HFF-Myc (cell line): ENCODE measurements around the gene LRRTM1.

Experiments
- DNase-seq: peaks from one replicate; pipeline ENCODE4 v3.0.0-alpha.2; 2011; ENCODE audit warnings: low read depth; ENCODE audit errors: extremely low read depth
- H3K4me3 ChIP-seq: replicated peaks from 2 replicates; pipeline ENCODE4 v1.5.1; 2011; ENCODE audit warnings: low read depth, mild to moderate bottlenecking, control low read depth, low read length
- CTCF ChIP-seq: IDR thresholded peaks from 2 replicates; pipeline ENCODE4 v1.5.1; 2012; ENCODE audit warnings: mild to moderate bottlenecking, low read depth, low read length, control low read depth; ENCODE audit errors: missing control alignments

LRRTM1 gene

DNA sequence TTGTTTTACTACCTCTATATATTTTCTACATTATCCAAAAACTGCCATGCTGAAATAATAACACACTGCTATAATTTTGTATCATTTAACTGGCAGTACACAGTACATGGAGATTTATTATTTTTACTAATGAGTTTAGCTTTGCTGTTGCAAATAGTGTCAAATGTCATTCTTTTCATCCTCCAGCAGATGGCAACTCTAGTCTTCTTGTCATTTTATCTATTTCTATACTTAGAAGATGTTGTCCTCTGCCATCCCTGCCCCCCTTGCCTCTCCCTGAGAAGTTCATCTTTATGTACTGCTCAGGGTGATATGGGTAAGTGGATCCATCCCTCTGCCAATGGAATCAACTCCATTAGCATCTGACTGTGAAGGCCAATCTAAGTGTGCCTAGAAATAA lies 21.7 kb upstream of the LRRTM1 start:
- peak; percentile 2 for DNase-seq
- TF ChIP-seq CTCF = peak; percentile 28
- H3K4me3 ChIP-seq = no peak overlapping the region

- no peak for DNase-seq
- no peak overlapping the region for H3K4me3 ChIP-seq
- no peak for TF ChIP-seq CTCF
Observed at GRCh38 chr2:80324525-80324924, 20.0 kb upstream of the LRRTM1 start.

- no peak overlapping the region for H3K4me3 ChIP-seq
- TF ChIP-seq CTCF = no peak
- DNase-seq = no peak
Observed at GRCh38 chr2:80323610-80324009, 19.1 kb upstream of the LRRTM1 start.

GRCh38 chr2:80322958-80323357 lies 18.4 kb upstream of the LRRTM1 start:
- no peak for DNase-seq
- TF ChIP-seq CTCF = no peak
- no peak overlapping the region for H3K4me3 ChIP-seq

DNA sequence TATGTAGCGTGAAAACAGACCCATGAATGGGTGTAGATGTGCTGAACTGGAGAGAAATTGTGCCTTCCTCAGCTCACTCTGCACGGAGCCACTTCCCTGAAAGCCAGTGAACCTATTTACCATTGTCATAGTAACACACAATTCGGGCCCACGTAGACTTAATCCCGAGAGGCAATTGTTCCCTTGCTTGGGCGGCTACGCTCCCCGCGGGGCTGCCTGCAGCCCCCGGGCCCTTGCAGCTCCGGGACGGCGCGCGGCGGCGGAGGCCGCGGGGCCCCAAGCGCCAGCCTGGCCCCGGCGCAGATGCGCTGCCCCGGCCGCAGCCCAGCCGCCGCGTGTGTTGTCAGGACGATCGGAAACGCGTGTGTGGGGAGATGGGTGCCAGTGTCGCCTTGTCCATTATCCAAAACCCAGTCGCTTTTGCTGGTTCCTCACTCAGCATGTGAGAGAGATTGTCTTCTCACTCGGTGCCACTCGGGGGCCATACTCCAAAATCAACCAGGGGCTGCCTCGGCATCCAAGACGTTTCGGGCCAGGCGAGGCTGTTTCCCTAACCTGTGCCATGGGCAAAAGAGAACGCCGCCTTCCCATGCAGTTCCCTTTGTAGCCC lies 17.9 kb upstream of the LRRTM1 start:
- no peak for DNase-seq
- H3K4me3 ChIP-seq = no peak overlapping the region
- TF ChIP-seq CTCF = no peak

- no peak for TF ChIP-seq CTCF
- no peak for DNase-seq
- H3K4me3 ChIP-seq = no peak overlapping the region
Observed at GRCh38 chr2:80312282-80312839, 7.8 kb upstream of the LRRTM1 start.

DNA sequence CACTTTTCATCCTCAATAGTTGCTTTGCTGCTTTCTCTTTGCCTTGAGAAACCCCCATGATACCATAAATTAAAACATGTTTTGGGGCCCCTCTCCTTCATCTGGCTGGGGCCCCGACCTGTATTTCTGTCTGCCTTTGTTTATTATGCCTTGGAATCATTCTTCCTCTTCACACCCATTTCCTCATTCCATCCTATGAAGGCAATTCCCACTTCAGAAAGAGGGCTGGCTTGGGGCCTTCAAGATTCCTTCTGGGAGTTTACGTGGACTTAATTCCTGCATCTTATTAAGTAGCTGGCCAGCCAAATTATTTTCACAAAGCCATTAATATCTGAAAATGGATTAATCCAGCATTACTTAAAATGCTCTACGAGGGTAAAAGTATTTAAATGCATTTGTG lies 6.8 kb upstream of the LRRTM1 start:
- no peak for DNase-seq
- TF ChIP-seq CTCF = no peak
- H3K4me3 ChIP-seq = no peak overlapping the region
